ENCODE data around the gene PRRC2C. TPM values are rescaled to one million over a fixed set of nuclear protein-coding genes. Genes with fewer than 3 reads are reported as not detected.

PRRC2C gene
- total and polyA plus RNA-seq, 12 donors = 44.4 to 103 (median 62.9) TPM

DNA sequence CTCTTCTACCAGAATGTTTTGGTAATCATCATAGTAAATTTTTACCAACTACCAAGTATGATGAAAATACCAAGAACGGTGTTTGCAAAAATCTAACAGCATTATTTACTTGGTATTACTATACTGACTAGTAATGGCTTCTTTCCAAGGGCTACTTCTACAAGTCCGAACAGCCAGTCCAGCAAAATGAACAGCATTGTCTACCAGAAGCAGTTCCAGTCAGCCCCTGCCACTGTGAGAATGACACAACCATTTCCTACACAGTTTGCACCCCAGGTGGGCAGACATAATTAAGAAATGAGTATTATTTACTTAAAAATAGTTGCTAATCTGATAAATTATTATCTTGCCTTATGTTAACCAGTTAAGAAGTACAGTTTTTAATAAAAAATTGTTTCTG lies 102.9 kb downstream of the PRRC2C start:
- DNase-seq = no peak
- no peak overlapping the region for H3K27ac ChIP-seq
- TF ChIP-seq, protein P1, sequence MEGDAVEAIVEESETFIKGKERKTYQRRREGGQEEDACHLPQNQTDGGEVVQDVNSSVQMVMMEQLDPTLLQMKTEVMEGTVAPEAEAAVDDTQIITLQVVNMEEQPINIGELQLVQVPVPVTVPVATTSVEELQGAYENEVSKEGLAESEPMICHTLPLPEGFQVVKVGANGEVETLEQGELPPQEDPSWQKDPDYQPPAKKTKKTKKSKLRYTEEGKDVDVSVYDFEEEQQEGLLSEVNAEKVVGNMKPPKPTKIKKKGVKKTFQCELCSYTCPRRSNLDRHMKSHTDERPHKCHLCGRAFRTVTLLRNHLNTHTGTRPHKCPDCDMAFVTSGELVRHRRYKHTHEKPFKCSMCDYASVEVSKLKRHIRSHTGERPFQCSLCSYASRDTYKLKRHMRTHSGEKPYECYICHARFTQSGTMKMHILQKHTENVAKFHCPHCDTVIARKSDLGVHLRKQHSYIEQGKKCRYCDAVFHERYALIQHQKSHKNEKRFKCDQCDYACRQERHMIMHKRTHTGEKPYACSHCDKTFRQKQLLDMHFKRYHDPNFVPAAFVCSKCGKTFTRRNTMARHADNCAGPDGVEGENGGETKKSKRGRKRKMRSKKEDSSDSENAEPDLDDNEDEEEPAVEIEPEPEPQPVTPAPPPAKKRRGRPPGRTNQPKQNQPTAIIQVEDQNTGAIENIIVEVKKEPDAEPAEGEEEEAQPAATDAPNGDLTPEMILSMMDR (IDR thresholded peaks at IDR 0.05) = no peak
- no peak for TF ChIP-seq POLR2A (IDR thresholded peaks at IDR 0.05)
- intact Hi-C loops (cut with DNase I) = loop anchor here in 1 of 2 donors (10.0 kb wide), 1 partner anchor 103 kb away; the partner anchor contains the start of gene PRRC2C
- peaks cover 0 to 96% of the 10 kb centered on the region in 2 donors for H3K36me3 ChIP-seq (replicated peaks in 1 of 2)
- no peaks in the 10 kb centered on the region for H3K9me3 ChIP-seq (replicated peaks in 1 of 3)
- H3K27me3 ChIP-seq = no peaks in the 10 kb centered on the region
- 89 to 99% (median 95%) methylated on average over 2 of the region's 2 CpGs for WGBS, 4 donors
- peaks cover 0 to 7% of the 10 kb centered on the region in 2 donors for H3K4me1 ChIP-seq (replicated peaks in 1 of 2)
- H3K4me3 ChIP-seq = no peak overlapping the region

- DNase-seq = no peak
- H3K36me3 ChIP-seq (replicated peaks in 1 of 2) = peaks cover 0 to 78% of the 10 kb centered on the region in 2 donors
- H3K27ac ChIP-seq = no peak overlapping the region
- TF ChIP-seq, protein P1 (IDR thresholded peaks at IDR 0.05) = no peak
- TF ChIP-seq POLR2A (IDR thresholded peaks at IDR 0.05) = no peak
- WGBS, 4 donors = 80 to 88% (median 86%) methylated on average over 1 of the region's 1 CpG
- H3K9me3 ChIP-seq (replicated peaks in 1 of 3) = no peaks in the 10 kb centered on the region
- intact Hi-C loops (cut with DNase I) = no loop called here
- H3K4me3 ChIP-seq = no peak overlapping the region
- H3K4me1 ChIP-seq (replicated peaks in 1 of 2) = peaks cover 0 to 7% of the 10 kb centered on the region in 2 donors
- no peaks in the 10 kb centered on the region for H3K27me3 ChIP-seq
These were observed 104.7 kb downstream of the PRRC2C start for GRCh38 chr1:171590022-171590421.

GRCh38 chr1:171595324-171595723 lies 110.0 kb downstream of the PRRC2C start:
- H3K9me3 ChIP-seq (replicated peaks in 1 of 3) = no peaks in the 10 kb centered on the region
- intact Hi-C loops (cut with DNase I) = no loop called here
- no peak overlapping the region for H3K4me3 ChIP-seq
- TF ChIP-seq, protein P1 (IDR thresholded peaks at IDR 0.05) = no peak
- no peak for TF ChIP-seq POLR2A (IDR thresholded peaks at IDR 0.05)
- no peaks in the 10 kb centered on the region for H3K4me1 ChIP-seq (replicated peaks in 1 of 2)
- DNase-seq = no peak
- WGBS, 4 donors = 84 to 92% (median 90%) methylated on average over 1 of the region's 1 CpG
- H3K27me3 ChIP-seq = no peaks in the 10 kb centered on the region
- H3K36me3 ChIP-seq (replicated peaks in 1 of 2) = peaks cover 0 to 27% of the 10 kb centered on the region in 2 donors
- no peak overlapping the region for H3K27ac ChIP-seq

DNA sequence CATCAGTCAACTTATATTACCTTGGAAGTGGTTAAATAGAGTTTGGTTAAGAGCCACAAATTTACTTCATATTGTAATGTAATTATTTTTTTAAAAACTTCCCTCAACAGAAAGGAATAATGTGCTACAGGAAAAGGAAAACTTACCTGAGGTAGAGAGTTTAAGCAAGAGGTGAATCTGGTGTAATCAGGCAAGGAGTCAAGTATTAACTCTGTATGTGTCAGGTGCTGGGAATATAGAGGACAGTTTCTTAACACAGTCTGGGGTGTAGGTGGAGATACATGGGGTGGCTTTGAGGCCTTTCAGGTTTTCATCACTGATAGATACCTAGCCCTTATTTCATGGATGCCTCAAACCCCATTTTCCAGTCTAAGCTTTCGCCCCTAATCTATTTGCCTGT lies 110.8 kb downstream of the PRRC2C start:
- Histone ChIP-seq H3K27me3 (no peaks in the 10 kb centered on the region), H3K4me3 (no peak overlapping the region), H3K27ac (no peak overlapping the region), H3K9me3 (replicated peaks in 1 of 3) (no peaks in the 10 kb centered on the region), H3K36me3 (replicated peaks in 1 of 2) (peaks cover 0 to 19% of the 10 kb centered on the region in 2 donors), H3K4me1 (replicated peaks in 1 of 2) (no peaks in the 10 kb centered on the region)
- DNase-seq = no peak
- TF ChIP-seq, protein P1 (IDR thresholded peaks at IDR 0.05) = no peak
- no peak for TF ChIP-seq POLR2A (IDR thresholded peaks at IDR 0.05)
- 93 to 100% (median 98%) methylated on average over 1 of the region's 1 CpG for WGBS, 4 donors
- intact Hi-C loops (cut with DNase I) = no loop called here

All from adrenal gland (tissue), 12 donors.